ENCODE measurements around the gene MED14.

- no peak for TF ChIP-seq POLR2A (IDR thresholded peaks at IDR 0.05)
- TF ChIP-seq CTCF (IDR thresholded peaks at IDR 0.05): no peak
These were observed 8.2 kb downstream of the MED14 start for GRCh38 chrX:40727093-40727492.

All from testis (tissue), 2 donors.